HG03342 (cell line): ENCODE results near the gene ALCAM.
"Not testable (repeated sequence)": the region's sequence is repeated elsewhere in the genome, so short reads cannot be mapped to it uniquely, and the experiment has no call there.

Experiments used
- ATAC-seq: cut with Tn5 transposase; IDR thresholded peaks from one replicate; pipeline ENCODE4 v1.9.1; 2021; ENCODE audit warnings: mild to moderate bottlenecking, moderate library complexity; ENCODE audit not compliant: unreplicated experiment

ALCAM gene

GRCh38 chr3:105385819-105386508 lies 19.3 kb downstream of the ALCAM start:
- ATAC-seq: peak; percentile 69

- no peak for ATAC-seq
Measured at GRCh38 chr3:105387122-105387751, 20.5 kb downstream of the ALCAM start.

DNA sequence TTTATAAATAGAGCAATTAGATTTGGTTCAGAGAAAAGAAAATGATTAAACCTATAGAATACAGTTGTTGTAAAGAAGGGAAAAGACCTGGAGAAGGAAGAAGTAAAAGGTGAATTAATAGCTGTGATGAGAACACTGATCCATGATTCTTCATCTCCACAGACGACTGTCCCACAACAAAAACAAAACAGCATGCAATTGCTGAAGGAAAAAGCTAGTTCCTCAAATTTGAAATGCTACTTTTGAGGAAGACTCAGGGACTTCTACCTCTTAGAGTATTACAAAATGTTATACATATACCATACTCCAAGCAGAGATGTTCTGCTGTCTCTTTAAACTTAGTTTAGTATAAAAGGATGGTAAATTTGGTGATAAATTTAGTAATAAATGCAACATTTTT lies 21.5 kb downstream of the ALCAM start:
- ATAC-seq: no peak

DNA sequence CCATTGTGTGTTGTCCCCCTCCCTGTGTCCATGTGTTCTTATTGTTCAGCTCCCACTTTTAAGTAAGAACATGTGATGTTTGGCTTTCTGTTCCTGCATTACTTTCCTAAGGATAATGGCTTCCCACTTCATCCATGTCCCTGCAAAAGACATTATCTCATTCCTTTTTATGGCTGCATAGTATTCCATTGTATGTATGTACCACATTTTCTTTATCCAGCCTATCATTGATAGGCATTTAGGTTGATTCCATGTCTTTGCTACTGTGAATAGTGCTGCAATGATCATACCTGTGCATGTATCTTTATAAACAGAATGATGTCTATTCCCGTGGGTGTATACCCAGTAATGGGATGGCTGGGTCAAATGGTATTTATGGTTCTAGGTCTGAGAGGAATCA lies 23.1 kb downstream of the ALCAM start:
- not testable (repeated sequence) for ATAC-seq

DNA sequence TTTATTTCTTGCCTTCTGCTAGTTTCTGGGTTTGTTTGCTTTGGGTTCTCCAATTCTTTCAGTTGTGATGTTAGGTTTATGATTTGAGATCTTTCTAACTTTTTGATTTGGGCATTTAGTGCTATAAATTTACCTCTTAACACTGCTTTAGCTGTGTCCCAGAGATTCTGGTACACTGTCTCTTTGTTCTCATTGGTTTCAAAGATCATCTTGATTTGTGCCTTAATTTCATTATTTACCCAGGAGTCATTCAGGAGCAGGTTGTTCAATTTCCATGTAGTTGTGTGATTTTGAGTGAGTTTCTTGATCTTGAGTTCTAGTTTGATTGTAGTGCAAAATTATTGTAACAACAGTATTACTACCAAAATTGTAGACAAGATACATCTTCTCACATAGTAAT lies 25.9 kb downstream of the ALCAM start:
- ATAC-seq: not testable (repeated sequence)

- ATAC-seq: no peak
Measured at GRCh38 chr3:105394177-105394576, 27.5 kb downstream of the ALCAM start.

- ATAC-seq: no peak
Measured at GRCh38 chr3:105397974-105398373, 31.3 kb downstream of the ALCAM start.

DNA sequence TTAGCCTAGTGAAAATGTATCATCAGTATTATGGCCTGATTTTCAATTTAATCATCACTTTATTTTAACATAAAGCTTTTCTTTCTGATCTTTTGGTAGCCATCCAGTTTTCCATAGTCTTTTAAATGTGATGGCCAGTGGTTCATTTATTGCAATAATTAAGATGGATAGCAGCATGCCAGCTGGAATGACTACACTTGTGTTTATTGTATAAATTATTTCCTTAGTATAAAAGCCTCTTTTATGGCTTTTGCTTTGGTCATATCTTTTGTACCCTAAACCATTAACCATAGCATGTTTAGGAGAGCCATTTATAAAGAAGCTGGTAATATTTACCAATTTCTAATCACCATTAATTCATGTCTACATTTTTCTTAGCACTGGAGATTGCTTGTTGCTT lies 31.7 kb downstream of the ALCAM start:
- ATAC-seq: no peak

- ATAC-seq: no peak
Measured at GRCh38 chr3:105399062-105399461, 32.4 kb downstream of the ALCAM start.

DNA sequence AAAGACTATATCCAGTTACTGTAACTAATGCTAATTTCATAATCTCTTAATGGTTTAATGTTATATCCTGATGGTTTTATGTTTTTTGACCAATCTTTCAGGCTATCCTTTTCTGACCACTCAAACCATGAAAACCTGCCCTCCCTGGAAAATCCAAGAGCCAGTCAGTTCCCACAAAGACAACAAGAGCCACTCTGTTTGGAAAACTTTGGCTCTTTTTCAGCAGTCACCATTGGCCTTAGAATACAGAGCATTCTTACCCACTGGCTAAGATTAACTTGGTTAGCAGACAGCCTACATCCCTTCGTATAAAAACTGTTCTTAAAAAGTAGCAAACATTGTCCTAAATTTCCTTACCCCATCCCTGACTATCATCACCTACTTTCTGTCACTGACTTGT lies 32.9 kb downstream of the ALCAM start:
- ATAC-seq: no peak

DNA sequence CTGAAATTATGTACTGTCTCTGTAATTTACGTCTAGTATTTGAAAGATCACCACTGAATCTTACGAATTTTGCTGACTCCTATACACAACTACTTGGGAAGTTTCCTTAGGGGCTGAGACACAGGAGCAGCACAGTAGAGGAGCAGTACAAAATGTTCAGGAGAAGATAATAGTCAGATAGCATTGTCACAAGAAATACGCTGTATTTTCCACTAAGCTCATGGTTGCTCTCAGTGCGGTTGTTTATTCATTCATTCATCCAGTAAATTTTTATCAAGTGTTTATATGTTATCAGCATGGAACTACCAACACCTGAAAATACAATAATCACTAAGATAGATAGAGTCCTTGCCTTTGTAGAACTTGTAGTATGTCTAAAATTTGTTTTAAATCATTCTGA lies 34.5 kb downstream of the ALCAM start:
- no peak for ATAC-seq

- ATAC-seq: no peak
Measured at GRCh38 chr3:105401691-105402149, 35.0 kb downstream of the ALCAM start.

DNA sequence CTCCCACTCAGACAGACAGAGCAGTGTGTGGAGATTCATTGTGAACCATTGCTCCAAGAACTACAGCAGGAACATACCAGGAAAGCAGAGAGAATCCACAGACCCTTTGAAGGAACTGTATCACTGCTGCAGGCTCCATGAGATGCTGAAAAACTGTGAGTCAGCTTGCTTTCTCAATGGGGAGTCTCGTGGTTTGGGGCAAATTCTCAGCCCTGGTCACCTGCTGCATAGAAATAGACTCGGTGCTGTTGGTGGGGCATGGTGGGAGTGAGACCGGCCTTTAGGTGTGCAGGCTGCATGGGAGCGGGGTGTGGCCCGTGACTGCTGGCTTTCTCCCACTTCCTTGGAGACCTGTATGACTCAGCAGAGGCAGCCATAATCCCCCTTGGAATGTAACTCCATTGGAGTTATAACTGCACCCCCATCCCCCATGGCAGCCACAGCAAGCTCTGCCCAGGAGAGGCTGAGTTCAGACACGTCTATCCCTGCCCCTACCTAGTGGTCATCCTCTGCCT lies 35.6 kb downstream of the ALCAM start:
- no peak for ATAC-seq

DNA sequence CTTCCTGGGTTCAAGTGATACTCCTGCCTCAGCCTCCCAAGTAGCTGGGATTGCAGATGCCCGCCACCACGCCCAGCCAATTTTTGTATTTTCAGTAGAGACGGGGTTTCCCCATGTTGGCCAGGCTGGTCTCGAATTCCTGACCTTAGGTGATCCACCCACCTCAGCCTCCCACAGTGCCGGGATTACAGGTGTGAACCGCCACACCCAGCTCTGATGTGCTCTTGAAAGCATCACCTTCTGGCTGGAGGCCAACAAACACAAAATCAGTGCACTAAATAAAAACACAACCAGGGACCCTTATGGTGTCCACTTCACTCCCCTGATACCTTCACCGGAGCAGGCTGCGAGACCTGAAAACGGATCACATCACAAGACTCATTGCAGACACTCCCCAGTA lies 36.3 kb downstream of the ALCAM start:
- not testable (repeated sequence) for ATAC-seq

DNA sequence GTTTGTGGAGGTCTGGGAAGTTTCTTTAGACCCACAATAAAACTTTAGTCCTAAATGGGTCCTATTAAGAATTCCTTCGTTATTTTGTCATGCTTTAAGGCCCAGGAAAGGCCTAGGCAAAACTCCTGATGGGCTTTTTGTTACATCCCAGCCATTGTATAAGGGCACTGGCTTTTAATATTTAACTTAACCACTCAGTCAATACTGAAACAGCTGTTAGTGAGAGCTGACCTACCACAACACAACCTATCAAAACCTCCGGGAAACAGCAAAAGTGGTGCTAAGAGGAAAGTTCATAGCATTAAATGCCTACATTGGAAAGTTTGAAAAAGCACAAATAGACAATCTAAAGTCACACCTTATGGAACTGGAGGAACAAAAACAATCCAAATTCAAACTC lies 39.6 kb downstream of the ALCAM start:
- no peak for ATAC-seq

- no peak for ATAC-seq
Measured at GRCh38 chr3:105409364-105409763, 42.7 kb downstream of the ALCAM start.

- no peak for ATAC-seq
Measured at GRCh38 chr3:105413343-105413887, 46.7 kb downstream of the ALCAM start.

DNA sequence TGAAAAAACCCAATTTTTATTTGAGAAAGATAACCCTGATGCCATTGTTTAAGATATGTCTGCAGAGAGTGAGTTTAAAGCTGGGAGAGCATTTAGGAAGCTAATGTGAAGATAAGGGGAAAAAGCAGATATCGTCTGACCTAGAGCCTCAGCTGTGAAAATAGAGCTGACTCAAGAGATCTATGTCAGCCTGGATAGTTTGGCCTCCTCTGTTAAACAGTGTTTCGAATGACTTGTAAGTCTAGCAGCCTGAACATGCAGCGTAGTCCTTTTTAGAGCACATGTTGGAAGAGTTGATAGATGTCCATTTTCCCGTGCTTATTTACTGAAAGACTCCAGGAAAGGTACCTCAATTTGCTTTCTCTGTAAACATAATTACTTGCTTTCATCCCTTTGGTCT lies 48.1 kb downstream of the ALCAM start:
- no peak for ATAC-seq

- no peak for ATAC-seq
Measured at GRCh38 chr3:105415951-105416350, 49.2 kb downstream of the ALCAM start.

- no peak for ATAC-seq
Measured at GRCh38 chr3:105417525-105418289, 51.0 kb downstream of the ALCAM start.

- ATAC-seq: no peak
Measured at GRCh38 chr3:105422645-105423044, 55.9 kb downstream of the ALCAM start.
